ENCODE measurements around the gene RAB19. TPM values are rescaled to one million over a fixed set of nuclear protein-coding genes. Genes with fewer than 3 reads are reported as not detected.

Gene RAB19
- total RNA-seq, 1 donor from 2014 or later, result 3.1 TPM

- Histone ChIP-seq H3K9me3 (ENCODE audit: low read depth) (no peaks in the 10 kb centered on the region), H3K27me3 (no peaks in the 10 kb centered on the region), H2AFZ (replicated peaks) (no peak overlapping the region), H3K79me2 (ENCODE audit: low read depth) (peaks cover 81% of the 10 kb centered on the region), H3K27ac (no peak overlapping the region), H3K9ac (no peak overlapping the region), H3K36me3 (no peaks in the 10 kb centered on the region), H3F3A (ENCODE audit: low read depth) (peaks cover 27% of the 10 kb centered on the region), H3K4me3 (no peak overlapping the region), H3K4me2 (peak overlapping the region; percentile 20), H4K20me1 (ENCODE audit: low read depth) (peaks cover 69% of the 10 kb centered on the region), H3K4me1 (peaks cover 10% of the 10 kb centered on the region)
- no peak overlapping the region for H3K4me3 Mint-ChIP-seq
- no peaks in the 10 kb centered on the region for H3K27me3 Mint-ChIP-seq (ENCODE audit: insufficient read depth, low read depth)
- peaks cover 18% of the 10 kb centered on the region for H3K4me1 Mint-ChIP-seq
- H3K36me3 Mint-ChIP-seq, result peaks cover 10% of the 10 kb centered on the region
- DNase-seq (ENCODE audit: low spot score), result peak; percentile 58
- TF ChIP-seq EZH2 (IDR thresholded peaks at IDR 0.05) (no peak), CTCF (IDR thresholded peaks at IDR 0.05) (peak; percentile 62), EZH2phosphoT487 (IDR thresholded peaks at IDR 0.05) (no peak)
- no peaks in the 10 kb centered on the region for H3K9me3 Mint-ChIP-seq
- no peak overlapping the region for H3K27ac Mint-ChIP-seq
These were observed 72.0 kb downstream of the RAB19 start for GRCh38 chr7:140475747-140476333.

- Mint-ChIP-seq H3K27ac (no peak overlapping the region), H3K36me3 (peaks cover 5% of the 10 kb centered on the region), H3K4me1 (peaks cover 18% of the 10 kb centered on the region), H3K27me3 (ENCODE audit: insufficient read depth, low read depth) (peaks cover 5% of the 10 kb centered on the region), H3K9me3 (no peaks in the 10 kb centered on the region), H3K4me3 (peak overlapping the region; percentile 99)
- Histone ChIP-seq H3K36me3 (no peaks in the 10 kb centered on the region), H3K27ac (no peak overlapping the region), H3K4me3 (peak overlapping the region; percentile 85), H3K79me2 (ENCODE audit: low read depth) (peaks cover 71% of the 10 kb centered on the region), H3K4me2 (peak overlapping the region; percentile 85), H2AFZ (replicated peaks) (no peak overlapping the region), H4K20me1 (ENCODE audit: low read depth) (peaks cover 61% of the 10 kb centered on the region), H3K9ac (no peak overlapping the region), H3F3A (ENCODE audit: low read depth) (peaks cover 32% of the 10 kb centered on the region), H3K9me3 (ENCODE audit: low read depth) (no peaks in the 10 kb centered on the region), H3K27me3 (no peaks in the 10 kb centered on the region), H3K4me1 (peaks cover 10% of the 10 kb centered on the region)
- DNase-seq (ENCODE audit: low spot score), result no peak
- no peak for TF ChIP-seq EZH2 (IDR thresholded peaks at IDR 0.05)
These were observed 72.9 kb downstream of the RAB19 start for GRCh38 chr7:140476698-140477261.

Small RNA genes lying within 50 kb of the gene (small RNA-seq; reads per million reads assigned to genes)
- gene RNA5SP247, result not detected
- gene RNA5SP248, result 43.5 reads per million, percentile 98 among the genes with 10 or more reads in this experiment

Other genes with a start within 250 kb of the RAB19 start
- gene KDM7A, start 227.1 kb upstream of the RAB19 start, total RNA-seq (ENCODE audit: low replicate concordance), result 10.5 and 13.6 TPM in 2 replicates
- 83.4 and 84.7 TPM in 2 replicates for gene SLC37A3, start 5.5 kb upstream of the RAB19 start, total RNA-seq (ENCODE audit: low replicate concordance)
- gene MKRN1, start 75.4 kb downstream of the RAB19 start, total RNA-seq (ENCODE audit: low replicate concordance), result 89.4 and 121 TPM in 2 replicates
- gene DENND2A, start 236.8 kb downstream of the RAB19 start, total RNA-seq (ENCODE audit: low replicate concordance), result 23.7 and 27.0 TPM in 2 replicates